Heart right ventricle (tissue), 16 donors: ENCODE data around the gene EMILIN2. TPM values are rescaled to one million over a fixed set of nuclear protein-coding genes. Genes with fewer than 3 reads are reported as not detected.
A peak's percentile ranks its signal among the peaks of the same experiment; 100 is the strongest.

Experiments
- ATAC-seq, 8 donors: fragments of 200-7000 bp; cut with Tn5 transposase; one replicate each; pipeline ENCODE4 v1.9.1; 2020; ENCODE audit warnings: mild to moderate bottlenecking in 8 of 8, moderate library complexity in 8 of 8, moderate number of reproducible peaks in 1 of 8
- DNase-seq, 2 donors: peaks; one replicate each; pipeline ENCODE4 v3.0.0-alpha.2; 2020
- H3K27ac ChIP-seq, 10 donors: fragments of 200-600 bp; sonication (generic) in 2 of 10; one replicate each; pipeline versions ENCODE4 v1.5.0 to v1.8.0; 2020 to 2022; ENCODE audit warnings: mild to moderate bottlenecking in 3 of 10
- H3K27me3 ChIP-seq, 7 donors: fragments of 200-600 bp; one replicate each; pipeline ENCODE4 v1.8.0; 2021 to 2022; ENCODE audit warnings: mild to moderate bottlenecking in 2 of 7
- H3K36me3 ChIP-seq, 9 donors: fragments of 200-600 bp; sonication (generic) in 1 of 9; one replicate each; pipeline versions ENCODE4 v1.5.0 to v1.8.0; 2020 to 2022; ENCODE audit warnings: mild to moderate bottlenecking in 2 of 9
- H3K4me1 ChIP-seq, 9 donors: fragments of 200-600 bp; sonication (generic) in 1 of 9; one replicate each; pipeline versions ENCODE4 v1.5.0 to v1.8.0; 2020 to 2022; ENCODE audit warnings: mild to moderate bottlenecking in 4 of 9
- H3K4me3 ChIP-seq, 10 donors: fragments of 200-600 bp; sonication (generic) in 2 of 10; one replicate each; pipeline versions ENCODE4 v1.5.0 to v1.8.0; 2020 to 2022; ENCODE audit warnings: mild to moderate bottlenecking in 7 of 10, moderate library complexity in 2 of 10
- H3K9me3 ChIP-seq, 11 donors: fragments of 200-600 bp in 10 of 11; sonication (generic) in 2 of 11; one replicate each; pipeline versions ENCODE4 v1.5.0 to v1.8.0; 2013 to 2022; ENCODE audit warnings: mild to moderate bottlenecking in 2 of 11, control low read depth in 1 of 11, moderate library complexity in 1 of 11
- CTCF ChIP-seq, 9 donors: fragments of 200-600 bp; sonication (generic) in 2 of 9; IDR thresholded peaks; one replicate each; pipeline versions ENCODE4 v1.5.0 to v1.8.0; 2021 to 2022; ENCODE audit warnings: antibody characterized with exemption in 9 of 9, mild to moderate bottlenecking in 5 of 9, moderate library complexity in 1 of 9
- WGBS, 2 donors: extraction: QIAGEN DNeasy Blood & Tissue Kit; methylation state at CpG; one replicate each; pipeline ENCODE4 v1.1.7; 2013; ENCODE audit warnings: inconsistent platforms in 1 of 2; 5-methylcytosine and 5-hydroxymethylcytosine counted together
- intact Hi-C, 10 donors: fragments of 100-400 bp; cut with DNase I; formaldehyde crosslinking; loops; one replicate each; pipeline versions ENCODE4 v1.11.1 to v1.14.2; 2022
- polyA plus RNA-seq, 2 donors: library from polyadenylated mRNA; stranded (reverse); fragments of 200-250 nt; gene quantifications; one replicate each; pipeline ENCODE4 v1.2.3, GENCODE V29; 2013
- total RNA-seq, 10 donors: library from RNA; stranded (reverse); fragmentation: NEBNext Ultra II Directional in 3 of 10; extraction: Animal tissue kit (Norgen Biotek cat#: 25700) in 3 of 10; gene quantifications; one replicate each; pipeline versions ENCODE4 v1.2.1 to v1.2.4, GENCODE V29; 2021 to 2023
- donor health status: Arrhythmogenic right ventricular cardiomyopathy.
- donor health status: ischemic (EF 13 %, LVEDD 7.1; RV severe dilation, severe dysfunction).
- donor health status: healthy with polysubstance abuse.
- donor health status: DM: no; HTN: yes; CAD: no.
- donor health status: DM: no; HTN: no; CAD: no.
- donor health status: ischemic (EF 25% LVEDD 6.9; RV normal size, moderate dysfunction).
- donor health status: ischemic (EF 25% LVEDD 5.7; RV mildly dilated, moderate dysfunction).
- donor health status: healthy.
- donor health status: DM: yes; HTN: yes; CAD: no.
- donor health status: Ischemic cardiomyopathy.
- donor health status: ischemic (EF 35%, LVEDD 5.7; RV mildly dilated, moderate dysfunction).
- donor health status: nonischemic (EF 11% LVEDD 7.7; RV severe dilation, severe dysfunction).
- donor health status: DM: yes; HTN: yes; CAD: no.
- donor health status: PGD.
- donor health status: ischemic (EF 29% LVEDD 5.4; RV normal size, mild dysfunction).
- donor health status: nonischemic (EF 23%, LVEDD 6.1; RV moderate dilation, normal function).

EMILIN2 gene
- total and polyA plus RNA-seq, 12 donors, result 9.5 to 50.5 (median 19.6) TPM

- Histone ChIP-seq H3K4me1 (peaks cover 0 to 33% (median 15%) of the 10 kb centered on the region in 9 donors), H3K27me3 (no peaks in the 10 kb centered on the region), H3K9me3 (no peaks in the 10 kb centered on the region), H3K4me3 (no peak overlapping the region), H3K36me3 (peaks cover 0 to 75% (median under 1%) of the 10 kb centered on the region in 9 donors), H3K27ac (no peak overlapping the region)
- 89 to 93% methylated on average over 13 of the region's 13 CpGs for WGBS, 2 donors
- DNase-seq (no peak), ATAC-seq (no peak)
- no peak for TF ChIP-seq CTCF (IDR thresholded peaks at IDR 0.05)
- intact Hi-C loops, result no loop called here
These were observed 64.1 kb downstream of the EMILIN2 start for GRCh38 chr18:2910751-2911425.

- intact Hi-C loops, result no loop called here
- no peak for TF ChIP-seq CTCF (IDR thresholded peaks at IDR 0.05)
- H3K36me3 ChIP-seq, result peaks cover 0 to 81% (median 5%) of the 10 kb centered on the region in 9 donors
These were observed 64.7 kb downstream of the EMILIN2 start for GRCh38 chr18:2911533-2911932.

DNA sequence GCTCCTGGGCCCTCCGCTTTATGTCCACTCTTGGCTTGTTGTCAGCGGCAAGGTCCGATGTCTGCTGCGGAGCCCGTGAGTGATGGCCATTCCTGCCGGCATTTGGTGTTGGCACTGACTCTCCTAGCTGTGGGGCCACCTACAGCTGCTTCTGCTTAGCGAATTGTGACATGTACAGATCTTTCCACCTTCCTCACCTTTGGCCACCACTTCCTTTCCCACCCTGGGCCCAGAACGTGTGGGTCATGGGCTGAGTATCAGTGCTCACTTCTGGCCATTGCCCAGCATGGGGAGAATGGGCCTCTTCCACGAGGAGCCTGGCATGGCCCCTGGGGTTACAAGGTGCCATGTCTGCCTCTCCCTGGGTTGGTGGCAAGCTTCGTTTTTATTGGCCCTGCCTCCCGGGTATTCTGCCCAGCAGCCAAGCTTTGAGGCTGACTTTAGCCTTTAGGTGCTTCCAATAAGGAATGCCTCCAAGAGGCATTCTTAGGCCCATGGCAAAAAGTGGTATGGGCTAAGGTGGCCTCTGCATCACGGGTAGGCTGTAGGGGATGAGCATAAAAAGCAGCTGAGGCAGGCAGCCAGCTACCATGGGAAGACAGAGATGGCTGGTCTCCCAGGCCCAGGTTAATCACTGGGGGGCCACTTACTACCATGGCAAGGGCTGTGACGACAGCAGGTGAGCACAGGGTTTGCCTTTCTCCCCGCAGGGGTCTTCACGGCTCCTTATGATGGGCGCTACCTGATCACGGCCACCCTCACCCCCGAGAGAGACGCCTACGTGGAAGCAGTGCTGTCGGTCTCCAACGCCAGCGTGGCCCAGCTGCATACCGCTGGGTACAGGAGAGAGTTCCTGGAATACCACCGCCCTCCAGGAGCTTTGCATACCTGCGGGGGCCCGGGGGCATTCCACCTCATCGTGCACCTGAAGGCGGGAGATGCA, 65.8 kb downstream of the EMILIN2 start:
- intact Hi-C loops, result no loop called here
- DNase-seq (no peak), ATAC-seq (no peak)
- TF ChIP-seq CTCF (IDR thresholded peaks at IDR 0.05), result no peak
- H3K4me3 ChIP-seq, result no peak overlapping the region
- WGBS, 2 donors, result 89 to 90% methylated on average over 29 of the region's 29 CpGs
- peaks cover 0 to 92% (median 5%) of the 10 kb centered on the region in 9 donors for H3K36me3 ChIP-seq
- no peaks in the 10 kb centered on the region for H3K27me3 ChIP-seq
- no peaks in the 10 kb centered on the region for H3K9me3 ChIP-seq
- H3K4me1 ChIP-seq, result peaks cover 0 to 26% (median 9%) of the 10 kb centered on the region in 9 donors
- no peak overlapping the region for H3K27ac ChIP-seq

More at GRCh38 chr18:2911533-2911932, 64.7 kb downstream of the EMILIN2 start:
- Histone ChIP-seq H3K4me3 (no peak overlapping the region), H3K9me3 (no peaks in the 10 kb centered on the region), H3K4me1 (peaks cover 0 to 26% (median 10%) of the 10 kb centered on the region in 9 donors), H3K27me3 (no peaks in the 10 kb centered on the region), H3K27ac (no peak overlapping the region)
- WGBS, 2 donors, result 95 to 99% methylated on average over 4 of the region's 4 CpGs
- no peak for ATAC-seq
- no peak for DNase-seq

DNA sequence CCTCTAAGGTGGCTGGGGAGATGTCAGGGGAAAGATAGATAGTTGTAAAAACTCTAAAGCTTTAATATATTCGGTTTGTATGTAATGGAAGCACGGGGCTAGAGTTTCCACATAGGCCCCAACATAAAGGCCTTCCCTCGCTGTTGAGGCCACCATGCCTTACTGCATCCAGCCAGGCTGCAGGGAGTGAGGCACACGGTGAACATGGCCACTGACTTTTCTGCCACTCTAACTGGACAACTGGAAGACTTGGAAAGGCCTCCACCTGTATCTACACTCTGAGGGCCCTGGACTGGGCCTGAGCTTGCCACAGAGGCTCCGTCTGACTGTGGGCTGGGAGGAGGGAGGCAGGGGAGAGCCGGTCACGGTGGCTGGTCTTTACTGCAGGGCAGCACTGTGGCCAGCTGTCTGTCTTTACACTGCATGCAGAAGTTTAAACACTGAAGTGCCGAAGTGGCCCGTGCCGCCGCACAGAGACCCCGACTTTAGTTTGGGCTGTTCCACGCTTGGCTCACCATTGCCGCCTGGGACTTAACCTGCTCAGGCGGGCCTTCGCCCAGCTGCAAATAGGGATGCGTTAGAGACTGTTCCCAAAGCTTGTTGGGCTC, 66.7 kb downstream of the EMILIN2 start:
- Histone ChIP-seq H3K36me3 (peaks cover 0 to 100% (median 5%) of the 10 kb centered on the region in 9 donors), H3K4me3 (peak overlapping the region in 1 of 10 donors; percentile 3), H3K27me3 (no peaks in the 10 kb centered on the region), H3K27ac (peak overlapping the region in 1 of 10 donors; percentile 38), H3K9me3 (no peaks in the 10 kb centered on the region), H3K4me1 (peaks cover 0 to 28% (median 9%) of the 10 kb centered on the region in 9 donors)
- ATAC-seq (peak in 1 of 8 donors; percentile 4), DNase-seq (no peak)
- 79 to 82% methylated on average over 17 of the region's 17 CpGs for whole genome bisulfite sequencing, 2 donors
- TF ChIP-seq CTCF (IDR thresholded peaks at IDR 0.05), result no peak
- intact Hi-C loops, result no loop called here
